DMS153 treated with DMSO at 0.1 percent for 48 hours (cell line): ENCODE data around the gene TMEM134.

ENCODE experiments used
- DNase-seq: peaks from one replicate; lab custom pipeline; 2025; ENCODE audit not compliant: unreplicated experiment; lab: John Stamatoyannopoulos, UW

The TMEM134 gene

DNA sequence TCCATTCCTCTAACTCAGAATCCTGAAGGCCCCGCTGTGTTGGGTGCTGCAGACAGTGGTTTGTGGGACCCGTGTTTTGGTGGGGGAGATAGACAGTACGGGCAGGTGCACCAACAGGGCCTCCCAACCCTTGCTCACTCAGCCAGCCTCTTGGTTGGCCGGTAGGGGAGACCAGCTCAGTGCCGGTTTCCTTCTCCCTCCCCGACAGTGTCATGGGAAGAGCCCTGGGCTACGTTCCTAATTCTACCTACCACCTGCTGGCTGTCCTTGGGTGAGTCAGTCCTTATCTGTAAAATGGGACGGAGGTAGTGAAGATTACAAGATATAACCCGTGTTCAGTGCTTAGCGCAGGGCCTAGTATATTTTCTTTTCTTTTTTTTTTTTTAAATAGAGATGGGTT, 5.9 kb downstream of the TMEM134 start:
- no peak for DNase-seq

DNA sequence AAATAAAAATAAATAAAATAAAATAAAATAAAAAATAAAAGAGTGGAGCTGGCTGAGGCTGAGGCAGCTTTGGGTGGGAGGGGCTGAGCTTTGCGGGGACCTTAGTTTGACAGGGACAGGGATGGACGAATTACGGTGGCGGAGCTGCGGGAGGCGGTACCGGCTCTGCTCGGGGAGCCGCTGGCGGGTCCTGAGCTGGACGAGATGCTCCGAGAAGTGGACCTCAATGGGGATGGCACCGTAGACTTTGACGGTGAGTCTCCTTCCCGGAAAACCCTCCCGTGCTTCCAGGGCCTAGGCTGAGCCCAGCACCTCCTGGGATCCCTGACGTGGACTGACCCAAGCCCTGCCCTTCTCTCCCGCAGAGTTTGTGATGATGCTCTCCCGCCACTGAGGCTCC, 10.8 kb downstream of the TMEM134 start:
- DNase-seq, result no peak

DNA sequence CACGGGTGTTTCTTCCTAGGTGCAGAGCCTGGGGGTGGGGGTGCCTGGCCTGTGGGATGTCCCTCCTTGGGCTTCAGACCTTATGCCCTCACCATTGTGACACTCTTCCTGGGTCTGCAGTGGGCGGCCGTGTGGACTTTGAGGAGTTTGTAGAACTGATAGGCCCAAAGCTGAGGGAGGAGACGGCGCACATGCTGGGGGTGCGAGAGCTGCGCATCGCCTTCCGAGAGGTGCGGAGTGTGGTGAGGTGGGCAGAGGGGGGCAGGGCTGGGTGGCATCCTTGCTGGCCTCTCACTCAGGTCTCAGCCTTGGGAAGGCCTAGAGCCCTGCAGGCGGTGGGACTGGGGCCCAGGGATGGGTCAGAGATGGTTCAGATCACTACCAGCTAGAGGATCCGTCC, 11.6 kb downstream of the TMEM134 start:
- DNase-seq, result no peak

DNA sequence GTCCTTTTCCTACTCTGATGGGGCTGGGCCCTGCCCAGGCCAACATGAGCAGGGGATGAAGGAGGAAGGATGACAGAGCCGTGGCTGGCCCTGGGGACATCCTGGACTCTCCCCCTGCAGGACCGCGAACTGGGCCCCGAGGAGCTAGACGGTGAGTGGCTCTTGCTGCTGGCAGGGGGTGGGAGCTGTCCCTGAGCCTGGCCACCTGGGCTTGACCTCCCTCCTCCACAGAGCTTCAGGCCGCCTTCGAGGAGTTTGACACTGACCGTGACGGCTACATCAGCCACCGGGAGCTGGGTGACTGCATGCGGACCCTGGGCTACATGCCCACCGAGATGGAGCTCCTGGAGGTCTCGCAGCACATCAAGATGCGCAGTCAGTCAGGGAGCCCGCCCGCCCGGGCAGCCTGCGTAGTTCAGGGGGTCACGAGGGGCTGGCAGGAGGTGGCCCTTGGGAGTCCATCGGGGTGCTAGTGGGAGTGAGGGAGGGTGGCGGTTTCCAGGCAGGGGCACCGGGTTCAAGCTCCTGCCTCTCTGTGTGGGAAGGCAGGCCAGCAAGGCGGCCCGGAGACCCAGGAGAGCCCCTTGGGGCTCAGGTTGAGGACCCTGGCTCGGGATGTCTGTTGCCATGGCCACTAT, 12.9 kb downstream of the TMEM134 start:
- DNase-seq, result no peak

DNA sequence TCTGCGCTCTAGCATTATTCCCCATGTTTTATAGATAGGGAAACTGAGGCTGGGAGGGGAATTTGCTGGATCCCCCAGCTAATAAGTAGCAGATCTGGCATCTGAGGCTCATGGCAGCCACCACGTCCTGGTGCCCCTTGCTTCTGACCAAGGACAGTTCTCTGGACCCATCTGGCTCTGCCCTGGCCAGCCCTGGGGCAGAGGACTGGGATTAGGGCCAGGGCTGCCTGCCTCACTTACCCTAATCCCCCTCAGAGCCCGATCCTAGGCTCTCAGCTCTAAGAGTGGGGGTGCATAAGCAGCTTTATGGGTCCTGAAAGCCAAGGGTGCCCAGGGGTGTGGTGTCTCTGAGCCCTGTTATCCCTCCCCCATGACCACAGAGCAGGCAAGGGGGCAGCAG, 14.0 kb downstream of the TMEM134 start, which contains the start of gene CABP4:
Gene CABP4 (plus strand): TSS at position 301 of the 400 bp plus-strand sequence. CDS start 70 bp downstream, at position 371.
- DNase-seq, result no peak

DNA sequence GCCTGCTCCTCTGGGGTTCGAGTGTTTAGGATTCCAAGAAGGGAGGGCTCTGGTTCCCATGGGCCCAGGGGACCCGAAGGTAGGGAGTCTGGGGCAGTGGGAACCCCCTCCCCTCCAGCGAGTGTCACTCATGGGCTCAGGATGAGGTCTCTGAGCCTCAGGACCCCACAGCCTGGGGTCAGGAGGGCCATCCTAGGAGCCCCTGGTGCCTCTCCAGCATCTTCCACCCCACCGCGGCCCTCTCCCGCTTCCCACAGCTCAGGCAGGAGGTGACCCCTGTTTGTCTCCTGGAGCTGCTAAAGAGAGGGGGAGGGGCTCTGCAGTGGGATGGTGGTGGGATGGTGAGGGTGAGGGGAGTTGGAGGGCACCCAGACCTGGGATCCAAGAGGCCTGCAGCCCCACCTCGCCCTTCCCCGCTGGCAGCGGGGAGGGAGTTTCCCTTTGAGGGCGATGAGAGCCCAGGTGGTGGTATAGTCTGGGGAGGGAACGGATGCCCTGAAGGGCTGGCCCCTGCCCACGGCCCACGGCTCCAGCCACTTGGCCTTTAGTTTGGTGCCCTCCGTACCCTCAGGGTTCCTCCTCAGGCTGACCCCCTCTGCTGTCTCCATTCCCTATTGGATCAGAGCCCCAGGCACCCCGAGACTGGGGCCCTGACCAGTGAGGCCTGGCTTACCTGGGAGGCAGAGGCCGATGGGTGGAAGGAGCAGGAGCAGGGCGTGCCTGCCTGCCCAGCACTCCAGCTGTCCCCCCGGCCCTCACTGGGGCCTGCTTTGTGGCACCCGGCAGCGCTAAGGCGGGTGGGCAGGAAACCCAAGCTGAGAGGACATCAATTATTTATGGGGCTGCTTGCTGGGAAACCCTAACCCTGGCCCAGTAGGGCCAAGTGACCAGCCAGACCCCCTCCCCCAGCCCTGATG, 15.0 kb downstream of the TMEM134 start:
- DNase-seq, result no peak

DNA sequence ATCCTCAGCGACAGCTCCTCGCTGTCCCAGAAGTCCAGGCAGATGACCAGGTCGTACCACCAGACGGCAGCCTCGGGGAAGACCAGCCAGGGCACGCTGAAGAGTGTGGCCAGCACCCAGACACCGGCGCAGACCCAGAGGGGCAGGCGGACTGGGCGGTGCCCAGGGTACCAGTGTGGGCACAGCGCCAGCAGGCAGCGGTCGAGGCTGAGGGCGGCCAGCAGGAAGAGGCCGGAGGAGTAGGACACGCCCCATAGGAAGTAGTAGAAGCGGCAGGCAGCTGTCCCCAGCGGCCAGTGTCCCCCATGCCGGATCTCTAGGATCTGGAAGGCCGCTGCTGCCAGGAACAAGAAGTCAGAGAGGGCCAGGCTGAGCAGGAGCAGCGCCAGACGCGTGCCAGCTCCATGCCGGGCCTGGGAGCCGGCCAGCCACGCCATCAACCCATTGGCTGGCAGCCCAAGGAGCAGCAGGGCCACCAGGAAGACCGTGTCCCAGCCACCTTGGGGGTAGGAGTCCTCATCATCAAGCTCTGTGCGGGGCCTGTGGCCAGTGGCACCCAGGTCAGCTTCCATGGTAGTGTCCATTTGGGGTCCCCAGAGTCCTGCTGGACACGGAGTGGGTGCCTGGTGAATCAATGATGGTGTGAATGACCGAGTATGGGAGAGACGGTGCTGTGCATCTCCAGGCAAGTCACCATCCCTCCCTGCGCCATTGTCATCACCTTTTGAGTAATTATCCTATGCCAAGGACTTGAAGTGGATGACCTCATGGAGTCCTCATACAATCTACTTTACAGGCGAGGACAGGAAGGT, 16.7 kb downstream of the TMEM134 start, which contains the start of gene GPR152:
Gene GPR152 (minus strand): TSS at position 589 of the 812 bp plus-strand sequence. CDS start 5 bp downstream, at position 584.
- DNase-seq, result peak; percentile 56

DNA sequence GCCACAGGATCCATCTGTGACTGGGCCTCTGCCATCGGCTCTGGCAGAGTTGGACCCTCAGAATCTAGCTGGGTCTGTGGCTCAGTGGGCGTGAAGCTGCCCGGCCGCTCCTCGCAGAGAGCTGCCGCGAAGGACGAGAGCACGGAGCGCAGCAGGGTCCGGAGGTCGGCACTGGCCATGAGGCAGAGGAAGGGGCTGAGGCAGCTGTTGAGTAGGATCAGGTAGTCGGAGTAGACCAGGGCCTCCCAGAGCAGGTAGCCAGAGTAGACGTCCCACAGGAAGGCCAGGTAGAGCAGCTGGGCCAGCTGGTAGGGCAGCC, 17.4 kb downstream of the TMEM134 start:
- DNase-seq, result no peak

DNA sequence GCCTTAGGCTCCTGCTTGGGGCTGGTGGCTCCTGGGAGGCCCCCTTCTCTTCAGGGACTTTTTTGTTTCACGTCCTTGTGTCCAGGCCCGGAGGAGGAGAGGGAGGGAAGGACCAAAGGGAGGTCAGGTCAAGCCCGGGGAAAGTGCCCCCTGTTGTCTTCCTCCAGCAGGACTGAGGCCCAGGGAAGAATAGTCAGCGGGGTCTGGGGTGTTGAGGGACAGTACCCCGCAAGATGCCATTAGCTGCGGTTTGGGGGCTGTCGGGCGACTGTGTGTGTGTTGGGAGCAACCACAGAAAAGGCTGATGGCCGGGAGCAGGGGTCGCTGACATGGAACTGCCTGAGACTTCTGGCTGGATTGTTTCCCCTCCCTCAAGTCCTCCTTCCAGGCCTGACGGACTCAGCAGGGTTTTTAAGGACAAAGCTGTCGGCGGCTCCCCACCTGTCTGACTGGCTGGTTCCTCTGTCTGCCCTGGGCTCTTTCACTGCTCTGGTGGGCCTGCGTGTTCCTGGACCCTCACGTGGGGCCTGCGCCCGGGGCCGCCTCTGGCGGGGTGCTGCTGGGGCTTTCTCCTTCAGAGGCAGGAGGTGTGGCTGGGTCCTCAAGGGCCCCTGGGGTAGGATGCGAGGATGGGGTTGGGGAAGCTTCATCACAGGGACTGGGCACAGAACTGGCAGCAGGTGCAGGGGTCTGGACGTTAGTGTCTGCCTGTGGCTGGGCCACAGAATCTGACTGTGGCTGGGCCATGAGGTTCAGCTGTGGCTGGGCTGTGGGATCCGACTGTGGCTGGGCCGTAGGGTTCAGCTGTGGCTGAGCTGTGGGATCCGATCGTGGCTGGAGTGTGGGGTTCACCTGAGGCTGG, 18.0 kb downstream of the TMEM134 start:
- no peak for DNase-seq

DNA sequence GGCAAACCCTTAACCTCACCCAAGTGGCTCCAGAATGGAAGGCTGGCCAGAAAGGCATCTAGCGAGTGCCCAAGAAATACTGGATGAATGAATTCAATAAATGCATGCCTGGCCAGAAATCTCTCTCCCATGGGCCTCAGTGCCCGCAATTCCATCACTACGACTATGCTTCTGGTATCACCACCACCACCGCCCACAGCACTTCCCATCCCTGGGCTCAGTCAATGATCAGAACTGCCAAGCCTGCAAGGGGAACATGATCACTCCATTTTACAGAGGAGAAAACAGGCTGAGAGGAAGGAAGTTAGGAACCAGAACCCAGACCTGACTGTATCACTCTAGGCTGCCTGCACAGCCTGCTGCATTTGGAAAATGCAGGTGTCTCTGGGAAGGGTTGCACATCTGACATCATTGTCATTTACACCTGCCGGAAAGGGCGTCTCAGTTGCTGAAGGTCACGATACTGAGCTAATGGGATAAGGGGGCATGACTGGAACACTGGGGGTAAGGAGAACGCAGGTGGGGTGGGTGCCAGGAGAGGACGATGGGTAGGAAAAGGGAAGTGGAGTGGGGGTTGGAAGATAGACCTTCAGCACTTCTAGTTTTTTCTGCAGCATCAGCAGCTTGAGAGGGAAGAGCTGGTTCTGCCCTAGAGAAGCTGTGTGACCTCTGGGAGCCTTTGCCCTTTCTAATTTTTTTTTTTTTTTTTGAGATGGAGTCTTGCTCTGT, 19.8 kb downstream of the TMEM134 start:
- DNase-seq, result peak; percentile 19

DNA sequence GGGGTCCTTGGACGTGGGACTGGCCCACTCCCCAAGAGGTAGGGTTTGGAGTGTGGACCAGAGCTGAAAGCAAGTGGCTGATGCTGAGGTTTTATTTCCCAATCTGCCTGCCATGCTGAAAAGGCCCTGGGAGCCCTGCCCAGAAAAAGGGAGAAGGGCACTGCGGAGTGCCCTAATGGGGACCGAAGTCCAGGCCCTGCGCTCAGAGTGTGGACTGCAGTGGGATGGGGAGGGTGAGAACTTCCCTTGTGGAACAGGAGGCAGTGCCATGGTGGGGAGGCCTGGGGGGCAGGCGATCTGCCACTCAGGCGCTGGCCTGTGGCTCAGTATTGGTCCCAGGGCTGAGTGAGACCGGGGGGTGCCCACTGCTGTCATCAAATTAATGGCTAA, 20.8 kb downstream of the TMEM134 start:
- no peak for DNase-seq

DNA sequence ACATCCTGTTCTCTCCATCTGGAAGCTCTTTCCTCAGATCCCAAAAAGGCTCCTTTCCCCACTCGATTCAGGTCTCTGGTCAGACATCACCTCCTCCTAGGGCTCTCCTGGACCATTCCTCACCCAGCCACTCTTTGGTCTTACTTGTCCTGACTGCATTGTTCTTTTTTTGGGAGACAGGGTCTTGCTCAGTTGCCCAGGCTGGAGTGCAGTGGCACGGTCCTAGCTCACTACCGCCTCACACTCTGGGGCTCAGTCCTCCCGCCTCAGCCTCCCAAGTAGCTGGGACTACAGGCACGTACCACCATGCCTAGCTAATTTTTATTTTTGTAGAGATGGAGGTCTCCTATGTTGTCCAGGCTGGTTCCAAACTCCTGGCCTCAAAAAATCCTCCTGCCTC, 23.5 kb downstream of the TMEM134 start:
- DNase-seq, result no peak

DNA sequence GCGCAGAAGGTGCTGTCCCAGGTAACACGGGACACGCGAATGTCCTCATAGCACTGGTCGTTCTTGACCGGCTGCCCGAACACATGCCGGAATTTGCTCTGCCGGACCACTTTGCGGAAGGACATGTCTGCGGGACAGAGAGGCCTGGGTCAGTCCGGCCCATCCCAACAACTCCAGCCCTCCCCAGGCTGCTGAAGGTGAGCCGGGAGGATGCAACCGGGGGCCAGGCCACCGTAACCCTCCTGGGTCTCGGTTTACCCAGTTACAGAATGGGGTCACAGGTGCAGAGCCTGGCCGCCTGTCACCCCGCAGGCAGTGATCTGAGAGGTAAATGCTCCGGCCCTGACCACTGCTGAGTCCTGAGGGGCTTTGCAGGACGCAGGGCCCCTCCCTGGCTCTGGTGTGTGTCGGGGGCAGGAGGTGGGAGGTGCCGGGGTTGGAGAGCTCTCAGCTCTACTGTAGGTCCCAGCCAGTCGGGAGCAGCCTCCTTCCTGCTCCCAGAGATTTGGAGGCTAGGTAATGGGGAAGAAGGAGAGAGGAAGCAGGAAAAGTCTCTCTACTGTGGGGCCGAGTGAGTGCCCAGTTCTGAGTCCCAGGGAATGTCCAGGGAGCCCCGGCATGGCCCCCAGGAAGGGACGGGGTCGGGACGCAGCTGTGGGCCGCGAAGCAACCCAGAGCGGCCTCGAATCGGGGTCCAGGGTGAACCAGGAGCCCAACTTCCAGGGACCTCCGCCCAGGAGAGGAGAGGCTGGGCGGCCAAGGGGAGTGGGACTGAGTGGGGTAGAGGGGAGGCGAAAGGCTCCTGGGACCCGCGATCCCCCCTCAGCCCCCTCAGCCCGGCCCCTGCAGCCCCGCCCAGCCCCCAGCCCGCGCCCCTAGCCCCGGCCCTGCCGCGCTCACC, 26.3 kb downstream of the TMEM134 start:
- no peak for DNase-seq

DNA sequence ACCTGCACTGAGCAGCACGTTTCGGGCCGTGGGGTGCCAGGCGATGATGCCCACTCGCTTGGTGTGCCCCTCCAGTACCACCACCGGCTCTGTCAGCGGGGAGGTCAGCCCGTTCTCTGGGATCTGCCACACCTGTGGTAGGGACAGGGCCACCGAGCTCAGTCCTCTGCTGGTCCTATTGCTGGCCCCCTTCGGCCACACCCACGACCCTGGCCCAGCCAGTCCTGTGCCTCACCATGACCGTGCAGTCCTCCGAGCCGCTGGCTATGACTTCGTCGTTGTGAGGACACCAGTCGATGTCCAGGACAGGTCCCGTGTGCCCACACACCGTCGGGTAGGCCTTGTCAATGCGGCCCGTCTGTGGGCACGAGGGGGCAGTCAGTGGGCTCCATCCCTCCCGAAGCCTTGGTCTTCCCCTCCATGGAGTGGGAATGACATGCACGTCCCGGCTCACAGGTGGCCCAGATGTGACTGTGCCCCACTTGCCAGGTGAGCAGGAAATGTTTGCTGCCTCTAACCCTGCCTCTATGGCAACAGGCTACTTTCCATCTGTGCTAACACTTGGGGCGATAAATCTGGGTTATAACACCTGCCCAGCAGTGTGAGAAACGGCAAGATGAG, 27.2 kb downstream of the TMEM134 start:
- no peak for DNase-seq

DNA sequence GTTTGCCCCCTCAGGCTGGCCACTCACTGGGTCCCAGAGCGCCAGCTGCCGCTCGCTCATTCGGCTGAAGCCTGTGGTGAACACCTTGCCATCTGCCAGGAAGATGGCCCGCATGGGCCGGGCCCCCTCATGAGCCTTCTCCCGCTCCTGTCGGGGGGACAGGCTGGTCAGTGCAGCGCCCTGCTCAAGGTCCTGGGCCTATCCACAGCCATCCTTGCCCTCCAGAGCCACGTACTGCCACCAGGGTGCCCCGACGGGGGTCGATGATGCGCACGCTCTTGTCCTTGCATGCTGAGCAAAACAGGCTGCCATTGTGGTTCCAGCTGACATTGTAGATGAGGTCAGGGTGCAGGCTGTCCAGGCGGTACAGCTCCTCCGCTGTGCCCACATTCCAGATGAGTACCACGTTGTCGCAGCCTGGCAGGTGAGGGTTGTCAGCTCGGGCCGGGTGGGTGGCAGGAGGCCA, 27.9 kb downstream of the TMEM134 start:
- no peak for DNase-seq

DNA sequence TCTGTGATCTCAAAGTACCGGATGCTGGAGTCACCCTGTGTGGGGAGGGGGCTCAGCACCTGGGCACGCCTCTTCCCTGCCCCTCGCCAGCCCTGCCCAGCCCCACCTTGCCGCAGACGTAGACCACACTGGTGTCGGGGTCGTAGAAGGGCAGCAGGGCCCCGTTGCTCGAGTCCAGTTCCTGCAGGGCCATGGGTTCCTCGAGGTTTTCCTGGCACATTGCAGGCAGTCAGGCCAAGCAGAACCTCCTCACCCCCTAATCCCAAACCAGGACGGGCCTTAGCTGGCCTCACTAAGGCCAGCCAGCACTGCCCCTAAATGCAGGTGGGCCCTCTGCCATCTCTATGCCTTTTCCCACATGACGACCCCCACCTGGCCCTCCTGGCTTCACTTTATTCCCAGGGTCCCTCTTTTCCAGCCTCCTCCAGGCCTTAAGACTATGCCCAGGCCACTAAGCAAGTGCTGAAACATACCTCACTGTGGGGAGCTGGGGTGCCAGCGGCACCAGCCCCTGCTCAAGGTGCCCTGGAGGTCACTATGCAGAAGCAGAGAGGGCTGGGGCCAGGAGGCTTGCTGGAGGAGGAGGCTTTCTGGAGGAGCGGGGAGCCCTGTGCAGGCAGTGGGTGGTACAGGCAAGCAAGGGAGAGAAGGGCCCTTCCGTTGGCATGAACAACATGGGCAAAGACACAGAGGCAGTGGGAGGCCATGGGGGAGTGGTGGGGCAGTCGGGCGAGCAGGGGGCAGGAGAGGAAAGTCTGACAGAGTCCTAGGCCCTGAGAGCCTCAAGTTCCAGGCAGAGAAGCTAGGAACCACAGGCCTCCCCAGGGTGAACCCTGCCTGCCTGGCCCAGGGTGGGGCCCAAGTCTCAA, 28.6 kb downstream of the TMEM134 start:
- DNase-seq, result no peak
